Upper lobe of left lung (tissue), 6 donors: ENCODE measurements around the gene FAM216A. TPM values are rescaled to one million over a fixed set of nuclear protein-coding genes. Genes with fewer than 3 reads are reported as not detected.
A peak's percentile ranks its signal among the peaks of the same experiment; 100 is the strongest.
"Not testable (repeated sequence)": the region's sequence is repeated elsewhere in the genome, so short reads cannot be mapped to it uniquely, and the experiment has no call there.

ENCODE experiments used
- ATAC-seq, 2 donors: fragments of 200-7000 bp; cut with Tn5 transposase; one replicate each; pipeline ENCODE4 v1.9.1; 2022; ENCODE audit warnings: mild to moderate bottlenecking in 2 of 2, moderate library complexity in 2 of 2; ENCODE audit not compliant: low FRiP score in 2 of 2
- DNase-seq, 2 donors: peaks; one replicate each; pipeline ENCODE4 v3.0.0-alpha.2; 2019 to 2020
- H3K27ac ChIP-seq, 4 donors: fragments of 200-600 bp; sonication (generic); one replicate each; pipeline ENCODE4 v1.5.1; 2016 to 2019
- H3K27me3 ChIP-seq, 4 donors: fragments of 200-600 bp; sonication (generic); one replicate each; pipeline ENCODE4 v1.5.1; 2017 to 2019
- H3K36me3 ChIP-seq, 4 donors: fragments of 200-600 bp; sonication (generic); one replicate each; pipeline ENCODE4 v1.5.1; 2016 to 2019
- H3K4me1 ChIP-seq, 4 donors: fragments of 200-600 bp; sonication (generic); one replicate each; pipeline ENCODE4 v1.5.1; 2018 to 2019
- H3K4me3 ChIP-seq, 4 donors: fragments of 200-600 bp; sonication (generic); one replicate each; pipeline ENCODE4 v1.5.1; 2017 to 2019; ENCODE audit warnings: mild to moderate bottlenecking in 2 of 4, moderate library complexity in 1 of 4
- H3K9me3 ChIP-seq, 4 donors: fragments of 200-600 bp; sonication (generic); one replicate each; pipeline ENCODE4 v1.5.1; 2018 to 2019
- EP300 ChIP-seq, 4 donors: sonication (generic); formaldehyde crosslinking; IDR thresholded peaks; one replicate each; pipeline ENCODE4 v1.5.1; 2017; ENCODE audit warnings: antibody characterized with exemption in 4 of 4, control low read depth in 2 of 4
- POLR2A ChIP-seq, 4 donors: fragments of 450-650 bp; IDR thresholded peaks; one replicate each; pipeline ENCODE4 v1.5.1; 2016 to 2017; ENCODE audit warnings: antibody characterized with exemption in 4 of 4, mild to moderate bottlenecking in 2 of 4
- POLR2AphosphoS5 ChIP-seq, 2 donors: sonication (generic); formaldehyde crosslinking; IDR thresholded peaks; one replicate each; pipeline ENCODE4 v1.5.1; 2017; ENCODE audit warnings: antibody characterized with exemption in 2 of 2
- WGBS, 2 donors: methylation state at CpG; one replicate each; pipeline ENCODE4 v1.1.5; 2017 to 2018; 5-methylcytosine and 5-hydroxymethylcytosine counted together
- total RNA-seq, 6 donors: library from RNA; depleted of rRNA in 4 of 6; stranded (reverse); fragments of >200 nt in 4 of 6; gene quantifications; one replicate each; pipeline versions ENCODE4 v1.1.0 to v1.2.1, GENCODE V29; 2016 to 2021
- TF ChIP-seq, protein P1 (sequence below), 6 experiments: fragments of 450-650 bp in 4 of 6; fragments of 200-600 bp in 2 of 6; sonication (generic) in 2 of 6; IDR thresholded peaks; one replicate each; pipeline ENCODE4 v1.5.1; 2016 to 2019; ENCODE audit warnings: antibody characterized with exemption in 6 of 6
- donor health status: DM: no; HTN: no; CAD: no; lungs with moderate emphysema.
- donor health status: DM: no; HTN: yes; CAD: no; lungs with severe emphysema.

The FAM216A gene, protein sequence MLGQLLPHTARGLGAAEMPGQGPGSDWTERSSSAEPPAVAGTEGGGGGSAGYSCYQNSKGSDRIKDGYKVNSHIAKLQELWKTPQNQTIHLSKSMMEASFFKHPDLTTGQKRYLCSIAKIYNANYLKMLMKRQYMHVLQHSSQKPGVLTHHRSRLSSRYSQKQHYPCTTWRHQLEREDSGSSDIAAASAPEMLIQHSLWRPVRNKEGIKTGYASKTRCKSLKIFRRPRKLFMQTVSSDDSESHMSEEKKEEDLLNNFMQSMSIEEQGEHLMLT
- total RNA-seq = 1 to 10 TPM; 3.1 to 6.1 (median 3.2) TPM

DNA sequence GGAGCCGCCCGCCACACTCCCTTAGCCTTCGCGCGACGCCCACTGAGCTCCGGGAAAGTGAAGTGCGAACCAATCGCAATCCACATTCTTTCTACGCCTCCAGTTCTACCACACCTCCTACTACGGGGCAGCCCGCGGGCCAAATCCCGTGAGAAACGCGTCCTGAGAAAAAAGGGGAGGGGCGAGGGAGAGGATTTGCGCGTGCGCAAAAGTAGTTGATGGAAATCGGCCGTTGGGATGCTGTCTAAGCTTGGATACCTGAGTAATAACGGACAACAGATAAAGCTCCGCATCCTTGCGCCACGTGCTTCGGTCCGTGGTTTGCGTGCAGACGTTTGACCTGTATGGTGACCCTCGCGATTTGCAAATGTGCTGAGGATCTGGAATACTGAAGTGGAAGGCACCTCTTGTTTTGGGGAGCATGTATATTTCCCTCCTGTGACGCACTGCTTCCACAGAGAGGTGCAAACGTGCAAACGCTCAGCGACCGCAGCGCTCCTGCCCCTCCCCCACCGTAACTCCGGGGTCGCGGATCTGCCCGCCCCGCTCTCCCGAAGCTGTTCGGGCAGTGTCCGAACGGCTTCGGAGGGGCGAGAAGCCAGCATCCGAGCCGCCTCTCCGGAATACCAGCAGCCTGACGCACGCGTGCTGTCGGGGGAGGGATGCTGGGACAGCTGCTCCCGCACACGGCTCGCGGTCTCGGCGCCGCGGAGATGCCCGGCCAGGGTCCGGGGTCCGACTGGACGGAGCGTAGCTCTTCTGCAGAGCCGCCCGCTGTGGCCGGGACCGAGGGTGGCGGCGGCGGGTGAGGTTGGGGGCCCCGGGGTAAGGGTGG lies at the start of gene FAM216A, which contains the start of gene GPN3:
TSS of gene FAM216A (plus strand) at position 632 of the 835 bp plus-strand sequence. CDS start at position 663, 31 bp downstream.
TSS of gene GPN3 (minus strand) at position 44 of the 835 bp plus-strand sequence. CDS start 54 bp downstream, outside the sequence.
- H3K4me1 ChIP-seq = peaks cover 18 to 28% (median 21%) of the 10 kb centered on the region in 4 donors
- ATAC-seq (peak; percentile 97 to 98), DNase-seq (peak; percentile 93 to 96)
- peak within 1 kb of the TSS; percentile 87 to 94 (median 90) for H3K27ac ChIP-seq
- peak; percentile 89 to 98 for TF ChIP-seq POLR2AphosphoS5 (IDR thresholded peaks at IDR 0.05)
- TF ChIP-seq EP300 (IDR thresholded peaks at IDR 0.05) = peak in 1 of 4 donors; percentile 81
- peak in 1 of 4 donors; percentile 7 for TF ChIP-seq POLR2A (IDR thresholded peaks at IDR 0.05)
- TF ChIP-seq, protein P1, sequence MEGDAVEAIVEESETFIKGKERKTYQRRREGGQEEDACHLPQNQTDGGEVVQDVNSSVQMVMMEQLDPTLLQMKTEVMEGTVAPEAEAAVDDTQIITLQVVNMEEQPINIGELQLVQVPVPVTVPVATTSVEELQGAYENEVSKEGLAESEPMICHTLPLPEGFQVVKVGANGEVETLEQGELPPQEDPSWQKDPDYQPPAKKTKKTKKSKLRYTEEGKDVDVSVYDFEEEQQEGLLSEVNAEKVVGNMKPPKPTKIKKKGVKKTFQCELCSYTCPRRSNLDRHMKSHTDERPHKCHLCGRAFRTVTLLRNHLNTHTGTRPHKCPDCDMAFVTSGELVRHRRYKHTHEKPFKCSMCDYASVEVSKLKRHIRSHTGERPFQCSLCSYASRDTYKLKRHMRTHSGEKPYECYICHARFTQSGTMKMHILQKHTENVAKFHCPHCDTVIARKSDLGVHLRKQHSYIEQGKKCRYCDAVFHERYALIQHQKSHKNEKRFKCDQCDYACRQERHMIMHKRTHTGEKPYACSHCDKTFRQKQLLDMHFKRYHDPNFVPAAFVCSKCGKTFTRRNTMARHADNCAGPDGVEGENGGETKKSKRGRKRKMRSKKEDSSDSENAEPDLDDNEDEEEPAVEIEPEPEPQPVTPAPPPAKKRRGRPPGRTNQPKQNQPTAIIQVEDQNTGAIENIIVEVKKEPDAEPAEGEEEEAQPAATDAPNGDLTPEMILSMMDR (IDR thresholded peaks at IDR 0.05) = no peak
- peaks cover 0 to 18% (median 8%) of the 10 kb centered on the region in 4 donors for H3K36me3 ChIP-seq
- WGBS, 2 donors = 1 to 2% methylated on average over 42 to 53 of the region's 78 CpGs
- H3K4me3 ChIP-seq = peak within 1 kb of the TSS; percentile 71 to 93 (median 92)
- H3K27me3 ChIP-seq = no peaks in the 10 kb centered on the region
- H3K9me3 ChIP-seq = no peaks in the 10 kb centered on the region

DNA sequence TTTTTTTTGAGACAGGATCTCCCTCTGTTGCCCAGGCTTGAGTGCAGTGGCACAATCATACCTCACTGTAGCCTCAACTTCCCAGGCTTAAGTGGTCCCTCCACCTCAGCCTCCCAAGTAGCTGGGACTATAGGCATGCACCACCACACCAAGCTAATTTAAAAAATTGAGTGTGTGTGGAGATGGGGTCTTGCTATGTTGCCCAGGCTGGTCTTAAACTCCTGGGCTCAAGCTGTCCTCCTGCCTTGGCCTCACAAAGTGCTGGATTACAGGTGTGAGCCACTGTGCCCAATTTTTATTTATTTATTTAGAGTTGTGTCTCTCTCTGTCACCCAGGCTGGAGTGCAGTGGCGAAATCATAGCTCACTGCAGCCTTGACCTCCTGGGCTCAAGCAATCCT lies 48.0 kb upstream of the FAM216A start:
- H3K9me3 ChIP-seq, H3K27ac ChIP-seq, H3K4me3 ChIP-seq, ATAC-seq, H3K36me3 ChIP-seq, H3K4me1 ChIP-seq, DNase-seq, H3K27me3 ChIP-seq: not testable (repeated sequence)
- WGBS, 2 donors = 100% methylated on average over 1 of the region's 1 CpG

DNA sequence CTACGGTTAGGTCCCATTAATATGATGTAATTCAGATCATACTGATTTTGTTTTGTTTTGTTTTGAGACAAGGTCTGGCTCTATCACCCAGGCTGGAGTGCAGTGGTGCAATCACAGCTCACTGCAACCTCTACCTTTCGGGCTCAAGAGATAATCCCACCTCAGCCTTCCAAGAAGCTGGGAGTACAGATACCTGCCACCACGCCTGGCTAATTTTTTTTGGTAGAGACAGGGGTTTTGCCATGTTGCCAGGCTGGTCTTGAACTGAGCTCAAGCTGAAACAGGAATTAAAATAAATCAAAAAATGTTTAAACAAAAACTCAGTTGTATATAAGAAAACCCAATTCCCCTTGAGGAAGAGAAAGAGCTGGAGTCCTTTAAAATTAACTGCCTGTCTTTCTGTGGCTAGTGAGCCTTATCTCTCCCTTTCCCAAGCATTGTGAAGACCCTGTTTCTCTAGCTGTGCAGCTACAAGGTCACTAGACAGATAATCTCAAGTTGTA lies 47.4 kb upstream of the FAM216A start:
- H3K36me3 ChIP-seq = no peaks in the 10 kb centered on the region
- no peaks in the 10 kb centered on the region for H3K4me1 ChIP-seq
- H3K27ac ChIP-seq = no peak overlapping the region
- H3K9me3 ChIP-seq = no peaks in the 10 kb centered on the region
- TF ChIP-seq EP300 (IDR thresholded peaks at IDR 0.05) (no peak), POLR2AphosphoS5 (IDR thresholded peaks at IDR 0.05) (no peak), POLR2A (IDR thresholded peaks at IDR 0.05) (no peak)
- TF ChIP-seq, protein P1 (IDR thresholded peaks at IDR 0.05) = no peak
- ATAC-seq = no peak
- no peaks in the 10 kb centered on the region for H3K27me3 ChIP-seq
- WGBS, 2 donors = 58 to 85% methylated on average over 3 of the region's 3 CpGs
- DNase-seq = no peak
- H3K4me3 ChIP-seq = no peak overlapping the region

DNA sequence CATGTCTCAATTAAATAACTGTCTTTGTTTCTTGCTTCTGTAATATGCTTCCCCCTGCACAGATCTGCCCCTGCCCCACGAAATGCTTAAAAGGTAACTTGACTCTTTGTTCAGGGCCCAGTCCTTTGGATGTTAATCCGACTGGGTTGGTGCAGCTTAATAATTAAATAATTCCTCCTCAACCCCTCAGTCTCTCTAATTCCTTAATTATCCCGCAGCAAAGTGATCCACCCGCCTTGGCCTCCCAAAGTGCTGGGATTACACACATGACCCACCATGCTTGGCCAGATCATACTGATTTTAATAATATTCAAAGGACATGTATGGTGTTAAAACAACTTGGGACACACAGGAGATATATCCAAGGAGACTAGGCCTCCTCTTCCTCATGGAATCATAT lies 46.9 kb upstream of the FAM216A start:
- no peak for ATAC-seq
- Histone ChIP-seq H3K4me1 (no peaks in the 10 kb centered on the region), H3K27ac (no peak overlapping the region), H3K27me3 (no peaks in the 10 kb centered on the region), H3K4me3 (no peak overlapping the region), H3K36me3 (no peaks in the 10 kb centered on the region), H3K9me3 (no peaks in the 10 kb centered on the region)
- DNase-seq = no peak
- 86 to 89% methylated on average over 4 of the region's 4 CpGs for WGBS, 2 donors
- TF ChIP-seq POLR2AphosphoS5 (IDR thresholded peaks at IDR 0.05) = no peak
- no peak for TF ChIP-seq EP300 (IDR thresholded peaks at IDR 0.05)

DNA sequence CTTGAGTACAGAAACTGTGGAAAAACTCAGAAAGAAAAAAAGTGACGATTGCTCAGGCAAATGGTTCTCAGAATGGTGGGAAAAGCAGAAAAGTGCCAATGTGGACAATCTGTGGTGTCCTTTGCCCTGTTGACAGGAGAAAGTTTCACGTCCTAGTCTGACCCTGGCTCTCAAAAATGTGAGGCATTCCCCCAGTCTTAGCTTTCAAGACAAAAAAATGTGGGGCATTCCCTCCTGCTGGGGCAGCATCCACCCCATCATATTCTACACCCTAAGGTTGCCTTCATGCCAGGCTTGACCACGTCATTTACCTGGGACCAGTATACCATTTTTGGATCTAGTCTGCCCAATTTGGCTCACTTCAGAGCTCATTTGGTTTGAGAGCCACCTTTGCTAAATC lies 44.4 kb upstream of the FAM216A start:
- no peak overlapping the region for H3K27ac ChIP-seq
- no peaks in the 10 kb centered on the region for H3K9me3 ChIP-seq
- WGBS, 2 donors = 60 to 77% methylated on average over 3 of the region's 3 CpGs
- no peak overlapping the region for H3K4me3 ChIP-seq
- no peaks in the 10 kb centered on the region for H3K36me3 ChIP-seq
- ATAC-seq (no peak), DNase-seq (no peak)
- no peaks in the 10 kb centered on the region for H3K4me1 ChIP-seq
- H3K27me3 ChIP-seq = no peaks in the 10 kb centered on the region
- TF ChIP-seq POLR2AphosphoS5 (IDR thresholded peaks at IDR 0.05) (no peak), POLR2A (IDR thresholded peaks at IDR 0.05) (no peak), EP300 (IDR thresholded peaks at IDR 0.05) (no peak)
- TF ChIP-seq, protein P1 (IDR thresholded peaks at IDR 0.05) = no peak
